Epithelial cell of alveolus of lung (primary cell): ENCODE data around the gene GSK3A. TPM values are rescaled to one million over a fixed set of nuclear protein-coding genes. Genes with fewer than 3 reads are reported as not detected.

Experiments used
- total RNA-seq: library from RNA; depleted of rRNA; stranded (reverse); fragments of >200 nt; gene quantifications from 2 replicates; pipeline ENCODE4 v1.2.1, GENCODE V29; 2015

GSK3A gene
- total RNA-seq = 20.4 and 28.4 TPM in 2 replicates

DNA sequence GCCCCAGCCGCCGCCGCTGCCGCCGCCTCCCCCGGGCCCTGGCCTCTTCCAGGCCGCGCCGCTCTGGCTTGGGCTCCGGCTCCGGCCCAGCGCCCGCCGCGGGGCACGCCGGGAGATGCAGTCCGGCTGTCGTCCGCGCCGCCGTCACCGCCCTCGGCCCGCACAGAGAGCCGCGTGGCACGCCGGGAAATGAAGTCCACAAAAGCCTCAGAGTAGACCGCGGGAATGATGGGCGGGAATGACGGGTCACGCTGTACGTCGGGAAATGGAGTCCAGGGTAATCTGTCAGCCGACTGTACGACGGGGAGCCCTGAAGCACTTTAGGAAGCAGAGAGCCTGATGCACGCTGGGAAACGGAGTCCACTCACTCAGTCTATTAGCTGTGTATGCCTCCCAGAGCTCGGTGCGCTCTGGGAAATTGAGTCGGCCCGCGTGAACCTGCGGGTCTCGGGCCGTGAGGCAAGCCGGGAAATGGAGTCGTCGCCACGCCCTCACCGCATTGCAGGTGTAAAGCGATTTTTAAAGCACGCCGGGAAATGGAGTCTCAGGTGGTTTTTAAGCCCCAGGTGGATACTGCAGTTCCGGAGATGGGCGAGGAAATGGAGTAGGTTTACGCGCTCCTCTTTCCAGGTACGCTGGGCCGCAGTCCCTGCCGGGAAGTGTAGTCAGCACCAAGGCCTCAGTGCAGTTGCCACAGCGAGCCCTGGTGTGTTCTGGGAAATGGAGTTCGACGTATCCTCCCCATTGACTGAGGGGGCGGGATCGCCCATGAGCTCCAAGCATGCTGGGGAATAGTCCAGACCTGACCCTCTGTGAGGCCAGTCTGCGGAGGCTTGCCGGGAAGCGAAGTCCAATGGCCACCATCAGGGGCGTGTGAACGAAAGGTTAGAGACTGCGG is at the start of gene GSK3A:
TSS of gene GSK3A (minus strand) at position 91 of the 898 bp plus-strand sequence. CDS start 137 bp downstream, outside the sequence.

GRCh38 chr19:42268704-42269477 is 26.5 kb upstream of the GSK3A start, which contains the start of gene CIC:
TSS of gene CIC (plus strand) at chr19:42269252. CDS start at chr19:42271784, 2,532 bp downstream.

DNA sequence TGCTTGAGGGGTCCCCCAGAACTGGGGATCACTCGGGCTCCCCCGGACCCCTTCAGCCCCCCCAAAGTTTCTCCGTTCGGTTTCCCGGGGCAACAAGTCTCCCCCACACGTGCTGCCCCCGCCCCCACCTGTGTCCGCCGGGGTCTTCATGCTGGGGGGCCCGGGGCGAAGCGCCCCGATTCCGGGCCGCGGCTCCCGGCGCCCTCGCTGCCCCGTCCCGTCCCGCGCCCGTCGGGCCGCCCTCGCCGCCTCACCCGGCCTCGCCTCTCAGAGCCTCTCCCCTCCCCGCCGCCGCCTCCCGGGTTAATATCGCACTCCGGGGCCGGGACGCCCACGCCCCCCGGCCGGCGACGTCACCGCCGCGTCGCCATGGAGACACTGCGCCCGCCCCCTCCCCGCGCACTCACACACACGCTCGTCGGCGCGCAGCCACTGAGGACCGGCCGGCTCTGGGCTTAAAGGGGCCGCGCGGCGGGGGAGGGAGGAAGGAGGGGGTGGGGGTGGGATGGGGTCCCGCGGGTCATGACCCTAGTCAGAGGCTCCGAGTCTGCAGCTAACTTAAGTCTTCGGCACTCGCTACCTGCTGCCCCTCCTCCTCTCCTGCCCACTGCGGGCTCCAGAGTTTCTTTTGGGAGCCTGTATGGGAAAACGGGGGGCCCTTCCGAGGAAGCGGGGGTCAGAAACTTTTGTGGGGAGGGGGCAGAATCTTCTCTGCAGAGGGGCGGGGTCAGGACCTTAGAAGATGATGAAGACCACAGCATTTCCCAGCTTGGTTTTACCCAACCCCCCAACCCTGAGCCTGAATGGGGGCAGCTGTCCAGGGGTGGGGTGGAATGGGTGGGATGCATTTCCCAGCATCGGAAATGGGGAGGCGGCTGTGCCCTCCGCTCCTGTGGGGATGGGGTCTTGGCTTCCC is 12.7 kb upstream of the GSK3A start, which contains the start of gene ERF:
TSS of gene ERF (minus strand) at position 279 of the 916 bp plus-strand sequence. CDS start at position 150, 129 bp downstream.

DNA sequence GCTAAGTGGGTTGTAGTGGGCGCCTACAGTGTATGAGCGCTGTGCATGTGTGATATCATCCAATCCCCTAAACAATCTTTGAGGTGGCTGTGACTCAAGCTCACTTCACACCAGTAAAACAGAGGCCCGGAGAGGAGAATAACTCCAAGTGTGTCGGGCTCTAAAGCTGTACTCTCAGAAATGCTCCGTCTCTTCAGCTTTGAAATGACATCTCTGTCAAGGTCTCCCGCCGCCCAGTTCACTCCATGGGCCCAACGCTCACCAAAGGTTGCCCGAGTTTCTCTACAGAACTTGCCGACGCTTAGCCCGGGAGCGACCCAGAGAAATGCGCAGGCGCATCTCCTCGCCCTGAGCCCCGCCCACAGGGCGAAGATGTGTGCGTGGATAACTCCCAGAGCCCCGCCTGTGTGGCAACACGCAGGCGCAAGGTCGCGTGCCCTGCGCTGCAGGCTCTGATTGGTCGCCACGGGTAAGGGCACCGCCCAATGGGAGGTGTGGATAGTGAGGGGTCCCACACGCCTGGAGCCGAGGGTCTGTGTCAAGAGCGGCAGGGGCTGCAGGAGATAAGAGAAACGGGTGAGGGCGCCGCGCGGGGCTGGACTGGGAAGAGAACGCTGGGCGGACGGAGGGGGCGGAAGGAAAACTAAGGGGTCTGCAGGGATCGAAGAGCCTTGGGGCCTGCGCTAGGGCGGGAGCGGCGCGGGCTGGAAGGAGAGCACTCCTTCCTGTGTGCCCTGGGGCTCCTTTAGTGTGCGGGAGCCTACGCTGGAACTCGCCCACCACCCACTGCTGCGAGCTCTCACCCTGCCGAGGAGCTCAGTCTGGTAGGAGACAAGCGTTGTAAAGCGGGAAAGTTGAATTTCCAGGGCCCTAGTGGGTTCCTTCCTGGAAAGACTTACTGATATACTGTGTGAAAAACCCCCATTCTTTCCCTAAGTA is 22.3 kb downstream of the GSK3A start, which contains the start of gene ZNF526:
TSS of gene ZNF526 (plus strand) at position 501 of the 939 bp plus-strand sequence. CDS start 4,092 bp downstream, outside the sequence.

GRCh38 chr19:42217520-42218437 is 24.6 kb downstream of the GSK3A start, which contains the start of gene DEDD2:
TSS of gene DEDD2 (minus strand) at chr19:42217677. CDS start at chr19:42217007, 670 bp downstream.

Other genes starting within 250 kb of the GSK3A start
- gene ATP1A3, start 248.4 kb downstream of the GSK3A start, total RNA-seq = 0.13 and 0.16 TPM in 2 replicates
- 0.39 and 2.6 TPM in 2 replicates for gene GRIK5, start 172.4 kb downstream of the GSK3A start, total RNA-seq
- 12.4 and 18.9 TPM in 2 replicates for gene ZNF574, start 166.4 kb downstream of the GSK3A start, total RNA-seq
- gene POU2F2, start 110.2 kb downstream of the GSK3A start, total RNA-seq = 0.32 and 5.0 TPM in 2 replicates
- gene DEDD2, start 24.9 kb downstream of the GSK3A start, total RNA-seq = 32.6 and 34.8 TPM in 2 replicates
- 8.8 and 10.6 TPM in 2 replicates for gene ZNF526, start 22.3 kb downstream of the GSK3A start, total RNA-seq
- 54.2 and 58.3 TPM in 2 replicates for gene ERF, start 12.5 kb upstream of the GSK3A start, total RNA-seq
- 29.5 and 39.0 TPM in 2 replicates for gene CIC, start 26.6 kb upstream of the GSK3A start, total RNA-seq
- gene PRR19, start 59.5 kb upstream of the GSK3A start, total RNA-seq = 0.78 and 0.88 TPM in 2 replicates
- 20.9 and 56.0 TPM in 2 replicates for gene PAFAH1B3, start 60.0 kb upstream of the GSK3A start, total RNA-seq
- gene TMEM145, start 70.7 kb upstream of the GSK3A start, total RNA-seq = 0.24 TPM in 1 of 2 replicates, not detected in the other
- 25.6 and 44.4 TPM in 2 replicates for gene MEGF8, start 83.0 kb upstream of the GSK3A start, total RNA-seq
- 1.8 TPM in 1 of 2 replicates, not detected in the other for gene CNFN, start 147.7 kb upstream of the GSK3A start, total RNA-seq
- gene LIPE, start 184.8 kb upstream of the GSK3A start, total RNA-seq = 3.9 and 8.0 TPM in 2 replicates
- gene CXCL17, start 200.3 kb upstream of the GSK3A start, total RNA-seq = not detected in 2 replicates